HG03354 (cell line): Measurements from ENCODE around the gene PLCH2.
"Not testable (repeated sequence)": the region's sequence is repeated elsewhere in the genome, so short reads cannot be mapped to it uniquely, and the experiment has no call there.

Experiments used
- ATAC-seq: cut with Tn5 transposase; IDR thresholded peaks from one replicate; pipeline ENCODE4 v1.9.1; 2021; ENCODE audit warnings: mild to moderate bottlenecking; ENCODE audit not compliant: unreplicated experiment, poor library complexity, severe bottlenecking

PLCH2 gene

GRCh38 chr1:2476061-2476999, at the start of gene PLCH2:
Gene PLCH2, plus strand, starts transcription at chr1:2476289. Its CDS starts 300 bp downstream, at chr1:2476589.
- ATAC-seq, result no peak

- ATAC-seq, result no peak
Observed at GRCh38 chr1:2426540-2426939, 49.5 kb upstream of the PLCH2 start.

GRCh38 chr1:2427051-2427450, 49.0 kb upstream of the PLCH2 start:
- ATAC-seq, result no peak

GRCh38 chr1:2427976-2428375, 48.1 kb upstream of the PLCH2 start:
- no peak for ATAC-seq

GRCh38 chr1:2428490-2428889, 47.6 kb upstream of the PLCH2 start:
- ATAC-seq, result no peak

- no peak for ATAC-seq
Observed at GRCh38 chr1:2429780-2430591, 46.1 kb upstream of the PLCH2 start.

- no peak for ATAC-seq
Observed at GRCh38 chr1:2430592-2430973, 45.5 kb upstream of the PLCH2 start.

- ATAC-seq, result no peak
Observed at GRCh38 chr1:2431103-2431502, 45.0 kb upstream of the PLCH2 start.

- no peak for ATAC-seq
Observed at GRCh38 chr1:2431518-2431917, 44.6 kb upstream of the PLCH2 start.

- ATAC-seq, result no peak
Observed at GRCh38 chr1:2432441-2432844, 43.6 kb upstream of the PLCH2 start.

- no peak for ATAC-seq
Observed at GRCh38 chr1:2433196-2433595, 42.9 kb upstream of the PLCH2 start.

GRCh38 chr1:2433936-2434655, 42.0 kb upstream of the PLCH2 start:
- ATAC-seq, result no peak

GRCh38 chr1:2435091-2435490, 41.0 kb upstream of the PLCH2 start:
- ATAC-seq, result no peak

- ATAC-seq, result no peak
Observed at GRCh38 chr1:2435746-2436355, 40.2 kb upstream of the PLCH2 start.

- no peak for ATAC-seq
Observed at GRCh38 chr1:2436876-2437275, 39.2 kb upstream of the PLCH2 start.

GRCh38 chr1:2437617-2438016, 38.5 kb upstream of the PLCH2 start:
- ATAC-seq, result no peak

- ATAC-seq, result no peak
Observed at GRCh38 chr1:2438038-2438437, 38.1 kb upstream of the PLCH2 start.

GRCh38 chr1:2438641-2439040, 37.4 kb upstream of the PLCH2 start:
- no peak for ATAC-seq

- ATAC-seq, result no peak
Observed at GRCh38 chr1:2439369-2439768, 36.7 kb upstream of the PLCH2 start.

GRCh38 chr1:2440346-2440745, 35.7 kb upstream of the PLCH2 start:
- not testable (repeated sequence) for ATAC-seq
